Gastroesophageal sphincter (tissue), 4 donors: Measurements from ENCODE around the gene CCDC71L. TPM values are rescaled to one million over a fixed set of nuclear protein-coding genes. Genes with fewer than 3 reads are reported as not detected.

ENCODE experiments used
- ATAC-seq: fragments of 150-250 bp; one replicate; pipeline ENCODE4 v1.9.1; 2016; ENCODE audit warnings: mild to moderate bottlenecking, moderate library complexity
- H3K27ac ChIP-seq, 4 donors: fragments of 200-600 bp; sonication (generic) in 3 of 4; 1 replicate in 3 of 4; 2 replicates in 1 of 4; pipeline ENCODE4 v1.5.1; 2016 to 2019
- H3K27me3 ChIP-seq: fragments of 200-600 bp; sonication (generic); one replicate; pipeline ENCODE4 v1.5.1; 2019
- H3K36me3 ChIP-seq, 2 donors: fragments of 200-600 bp; sonication (generic); one replicate each; pipeline ENCODE4 v1.5.1; 2019; ENCODE audit warnings: control low read depth in 1 of 2
- H3K4me1 ChIP-seq, 3 donors: fragments of 200-600 bp; sonication (generic); 1 replicate in 2 of 3; 2 replicates in 1 of 3; pipeline ENCODE4 v1.5.1; 2016 to 2019; ENCODE audit warnings: control low read depth in 2 of 3
- H3K4me3 ChIP-seq, 2 donors: fragments of 200-600 bp; sonication (generic); one replicate each; pipeline ENCODE4 v1.5.1; 2019; ENCODE audit warnings: mild to moderate bottlenecking in 1 of 2, moderate library complexity in 1 of 2
- H3K9me3 ChIP-seq, 3 donors: fragments of 200-600 bp; sonication (generic); one replicate each; pipeline ENCODE4 v1.5.1; 2017 to 2019; ENCODE audit warnings: control low read depth in 2 of 3
- EP300 ChIP-seq: sonication (generic); formaldehyde crosslinking; IDR thresholded peaks from one replicate; pipeline ENCODE4 v1.6.1; 2017; ENCODE audit warnings: antibody characterized with exemption, mild to moderate bottlenecking
- POLR2A ChIP-seq, 2 donors: fragments of 450-650 bp; IDR thresholded peaks; one replicate each; pipeline ENCODE4 v1.6.1; 2017; ENCODE audit warnings: antibody characterized with exemption in 2 of 2, mild to moderate bottlenecking in 2 of 2, moderate library complexity in 1 of 2
- POLR2AphosphoS5 ChIP-seq: sonication (generic); formaldehyde crosslinking; IDR thresholded peaks from one replicate; pipeline ENCODE4 v1.6.1; 2017; ENCODE audit warnings: antibody characterized with exemption
- WGBS, 2 donors: methylation state at CpG; one replicate each; pipeline ENCODE4 v1.1.5; 2018; ENCODE audit warnings: low coverage in 1 of 2; 5-methylcytosine and 5-hydroxymethylcytosine counted together
- total RNA-seq, 4 donors: library from RNA; depleted of rRNA; stranded (reverse); fragments of >200 nt; gene quantifications; one replicate each; pipeline ENCODE4 v1.1.0, GENCODE V29; 2016
- TF ChIP-seq, protein P1 (sequence below), 4 experiments: fragments of 200-600 bp in 2 of 4; fragments of 450-650 bp in 2 of 4; sonication (generic) in 1 of 4; IDR thresholded peaks; one replicate each; pipeline ENCODE4 v1.5.1; 2017 to 2019; ENCODE audit warnings: antibody characterized with exemption in 4 of 4, mild to moderate bottlenecking in 2 of 4, moderate library complexity in 2 of 4

The CCDC71L gene
- total RNA-seq, 4 donors from 2014 or later: 24.0 to 80.1 (median 32.2) TPM

DNA sequence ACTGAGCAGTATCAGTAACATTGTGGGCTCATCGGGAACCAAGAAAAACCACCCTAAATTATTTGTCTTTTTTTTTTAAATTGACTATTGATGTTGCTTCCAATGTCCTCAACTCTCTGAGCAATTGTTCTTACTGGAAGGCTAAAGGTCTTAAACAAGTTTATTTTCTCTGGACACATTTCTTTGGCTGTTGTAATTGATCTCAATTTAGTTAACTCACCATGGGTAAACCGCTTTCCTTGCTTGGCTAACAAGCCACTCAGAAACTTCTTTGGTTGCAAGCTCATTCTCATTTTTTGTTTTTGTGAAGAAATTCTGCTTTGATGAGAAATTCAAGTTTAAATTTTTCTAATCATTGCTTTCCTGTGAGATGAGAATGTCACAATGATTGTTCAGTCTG, 25.5 kb downstream of the CCDC71L start:
- H3K27me3 ChIP-seq: no peaks in the 10 kb centered on the region
- no peaks in the 10 kb centered on the region for H3K36me3 ChIP-seq
- 63 to 76% methylated on average over 2 of the region's 2 CpGs for WGBS, 2 donors
- H3K27ac ChIP-seq: no peak overlapping the region
- peaks cover 0 to 9% (median 0%) of the 10 kb centered on the region in 3 donors for H3K9me3 ChIP-seq
- no peak overlapping the region for H3K4me3 ChIP-seq
- TF ChIP-seq EP300 (no peak), POLR2A (IDR thresholded peaks at IDR 0.05) (no peak), POLR2AphosphoS5 (no peak)
- TF ChIP-seq, protein P1, sequence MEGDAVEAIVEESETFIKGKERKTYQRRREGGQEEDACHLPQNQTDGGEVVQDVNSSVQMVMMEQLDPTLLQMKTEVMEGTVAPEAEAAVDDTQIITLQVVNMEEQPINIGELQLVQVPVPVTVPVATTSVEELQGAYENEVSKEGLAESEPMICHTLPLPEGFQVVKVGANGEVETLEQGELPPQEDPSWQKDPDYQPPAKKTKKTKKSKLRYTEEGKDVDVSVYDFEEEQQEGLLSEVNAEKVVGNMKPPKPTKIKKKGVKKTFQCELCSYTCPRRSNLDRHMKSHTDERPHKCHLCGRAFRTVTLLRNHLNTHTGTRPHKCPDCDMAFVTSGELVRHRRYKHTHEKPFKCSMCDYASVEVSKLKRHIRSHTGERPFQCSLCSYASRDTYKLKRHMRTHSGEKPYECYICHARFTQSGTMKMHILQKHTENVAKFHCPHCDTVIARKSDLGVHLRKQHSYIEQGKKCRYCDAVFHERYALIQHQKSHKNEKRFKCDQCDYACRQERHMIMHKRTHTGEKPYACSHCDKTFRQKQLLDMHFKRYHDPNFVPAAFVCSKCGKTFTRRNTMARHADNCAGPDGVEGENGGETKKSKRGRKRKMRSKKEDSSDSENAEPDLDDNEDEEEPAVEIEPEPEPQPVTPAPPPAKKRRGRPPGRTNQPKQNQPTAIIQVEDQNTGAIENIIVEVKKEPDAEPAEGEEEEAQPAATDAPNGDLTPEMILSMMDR (IDR thresholded peaks at IDR 0.05): no peak
- H3K4me1 ChIP-seq: peaks cover 0 to 2% (median 0%) of the 10 kb centered on the region in 3 donors
- no peak for ATAC-seq

DNA sequence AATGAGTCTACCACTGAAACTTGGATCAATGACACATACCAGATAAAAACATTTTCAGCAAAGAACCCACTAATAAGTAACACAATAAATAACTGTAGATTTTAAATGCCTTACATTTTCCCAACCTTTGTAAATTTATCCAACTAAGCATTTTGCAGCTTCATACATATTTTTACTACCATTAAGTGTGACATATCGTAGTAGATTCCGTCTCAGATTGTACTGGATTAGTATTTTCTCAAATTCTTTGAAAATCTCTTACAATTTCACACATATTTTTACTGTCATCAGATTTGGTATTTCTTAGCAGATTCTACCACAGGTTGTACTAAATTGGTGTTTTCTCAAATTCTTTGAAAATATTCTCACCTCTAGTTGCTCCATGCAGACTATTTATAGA, 26.0 kb downstream of the CCDC71L start:
- no peak for ATAC-seq
- no peak overlapping the region for H3K27ac ChIP-seq
- 63 to 92% methylated on average over 2 of the region's 2 CpGs for WGBS, 2 donors
- no peaks in the 10 kb centered on the region for H3K36me3 ChIP-seq
- no peaks in the 10 kb centered on the region for H3K27me3 ChIP-seq
- no peaks in the 10 kb centered on the region for H3K4me1 ChIP-seq
- TF ChIP-seq, protein P1 (IDR thresholded peaks at IDR 0.05): no peak
- TF ChIP-seq POLR2AphosphoS5 (no peak), EP300 (no peak), POLR2A (IDR thresholded peaks at IDR 0.05) (no peak)
- no peak overlapping the region for H3K4me3 ChIP-seq
- peaks cover 0 to 9% (median 0%) of the 10 kb centered on the region in 3 donors for H3K9me3 ChIP-seq

DNA sequence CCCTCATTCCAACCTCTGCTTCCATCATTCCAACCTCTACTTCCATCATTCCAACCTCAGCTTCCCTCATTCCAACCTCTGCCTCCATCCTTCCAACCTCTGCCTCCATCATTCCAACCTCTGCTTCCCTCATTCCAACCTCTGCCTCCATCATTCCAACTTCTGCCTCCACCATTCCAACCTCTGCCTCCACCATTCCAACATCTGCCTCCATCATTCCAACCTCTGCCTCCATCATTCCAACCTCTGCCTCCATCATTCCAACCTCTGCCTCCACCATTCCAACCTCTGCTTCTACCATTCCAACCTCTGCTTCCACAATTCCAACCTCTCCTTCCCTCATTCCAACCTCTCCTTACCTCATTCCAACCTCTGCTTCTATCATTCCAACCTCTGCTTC, 30.3 kb downstream of the CCDC71L start:
- Histone ChIP-seq H3K27me3 (no peaks in the 10 kb centered on the region), H3K36me3 (no peaks in the 10 kb centered on the region), H3K27ac (no peak overlapping the region), H3K9me3 (no peaks in the 10 kb centered on the region), H3K4me3 (no peak overlapping the region), H3K4me1 (no peaks in the 10 kb centered on the region)
- TF ChIP-seq, protein P1 (IDR thresholded peaks at IDR 0.05): no peak
- TF ChIP-seq EP300 (no peak), POLR2A (IDR thresholded peaks at IDR 0.05) (no peak), POLR2AphosphoS5 (no peak)
- no peak for ATAC-seq

DNA sequence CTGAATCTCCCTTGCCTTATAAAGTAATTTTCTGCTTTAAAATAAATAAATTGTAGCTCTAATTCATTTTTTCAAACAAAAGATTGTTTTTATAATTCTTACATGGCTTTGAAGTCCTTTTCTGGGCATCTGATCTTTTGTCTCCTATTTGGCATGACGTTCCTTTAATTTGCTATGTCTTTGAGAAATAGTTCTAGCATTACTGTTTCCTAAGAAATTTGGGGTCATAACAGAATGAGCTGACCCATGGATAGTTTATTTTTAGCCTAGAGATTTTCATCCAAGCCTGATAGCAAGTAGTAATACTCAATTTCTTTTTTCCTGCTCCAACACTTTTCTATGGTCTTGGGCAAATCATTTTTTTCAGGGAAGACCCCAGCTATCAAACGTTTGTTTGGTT, 31.4 kb downstream of the CCDC71L start:
- Histone ChIP-seq H3K27me3 (no peaks in the 10 kb centered on the region), H3K27ac (no peak overlapping the region), H3K36me3 (no peaks in the 10 kb centered on the region), H3K9me3 (no peaks in the 10 kb centered on the region), H3K4me1 (no peaks in the 10 kb centered on the region), H3K4me3 (no peak overlapping the region)
- 38 to 47% methylated on average over 2 of the region's 2 CpGs for WGBS, 2 donors
- no peak for TF ChIP-seq EP300
- TF ChIP-seq, protein P1 (IDR thresholded peaks at IDR 0.05): no peak
- no peak for TF ChIP-seq POLR2A (IDR thresholded peaks at IDR 0.05)
- no peak for TF ChIP-seq POLR2AphosphoS5
- ATAC-seq: no peak

DNA sequence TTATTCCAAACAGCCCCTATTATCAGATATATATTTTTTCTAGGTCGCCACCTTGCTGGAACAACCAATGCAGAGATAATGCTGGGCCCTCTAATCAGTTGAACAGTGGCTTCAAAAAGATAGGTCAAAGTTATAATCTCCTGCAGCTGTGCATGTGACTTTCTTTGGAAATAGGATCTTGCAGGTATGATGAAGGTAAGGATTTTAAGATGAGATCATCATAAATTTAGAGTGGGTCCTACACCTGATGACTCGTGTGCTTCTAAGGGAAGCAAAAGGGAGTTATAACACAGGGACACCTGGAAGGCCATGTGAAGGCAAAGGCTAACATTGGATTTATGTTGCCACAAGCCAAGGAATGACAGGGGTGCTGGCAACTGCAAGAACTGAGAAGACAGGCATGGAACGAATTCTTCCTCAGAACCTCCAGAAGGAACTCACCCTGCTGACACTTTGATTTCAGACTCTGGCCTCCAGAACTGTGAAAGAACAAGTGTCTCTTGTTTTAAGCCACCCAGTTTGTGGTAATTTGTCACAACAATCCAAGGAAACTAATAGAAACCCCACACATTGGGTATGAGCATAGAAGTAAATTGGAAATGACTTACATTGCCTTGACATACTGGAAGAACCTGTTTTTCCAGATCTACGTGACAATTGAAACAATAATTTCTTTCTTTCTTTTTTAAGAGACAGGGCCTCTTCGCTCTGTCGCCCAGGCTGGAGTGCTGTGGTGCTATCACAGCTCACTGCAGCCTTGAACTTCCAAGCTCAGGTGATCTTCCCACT, 34.4 kb downstream of the CCDC71L start:
- Histone ChIP-seq H3K9me3 (peaks cover 0 to 12% (median 0%) of the 10 kb centered on the region in 3 donors), H3K27ac (no peak overlapping the region), H3K36me3 (no peaks in the 10 kb centered on the region), H3K4me3 (no peak overlapping the region), H3K27me3 (no peaks in the 10 kb centered on the region), H3K4me1 (no peaks in the 10 kb centered on the region)
- TF ChIP-seq, protein P1 (IDR thresholded peaks at IDR 0.05): no peak
- no peak for TF ChIP-seq POLR2AphosphoS5
- TF ChIP-seq POLR2A (IDR thresholded peaks at IDR 0.05): no peak
- TF ChIP-seq EP300: no peak
- ATAC-seq: no peak
- 90 to 92% methylated on average over 5 to 6 of the region's 6 CpGs for WGBS, 2 donors
